B cell (primary cell): Measurements from ENCODE around the gene ZNF787.

Experiments
- EZH2 ChIP-seq: IDR thresholded peaks from 2 replicates; pipeline ENCODE4 v1.6.1; 2012; ENCODE audit warnings: borderline replicate concordance, low read depth, mild to moderate bottlenecking, moderate library complexity, low read length; ENCODE audit not compliant: insufficient read depth, poor library complexity, severe bottlenecking
- TF ChIP-seq, protein P1 (sequence below): fragments of 200-600 bp; IDR thresholded peaks from one replicate; pipeline ENCODE4 v1.8.0; 2022; ENCODE audit warnings: antibody characterized with exemption, mild to moderate bottlenecking

- TF ChIP-seq EZH2, result no peak
- TF ChIP-seq, protein P1, sequence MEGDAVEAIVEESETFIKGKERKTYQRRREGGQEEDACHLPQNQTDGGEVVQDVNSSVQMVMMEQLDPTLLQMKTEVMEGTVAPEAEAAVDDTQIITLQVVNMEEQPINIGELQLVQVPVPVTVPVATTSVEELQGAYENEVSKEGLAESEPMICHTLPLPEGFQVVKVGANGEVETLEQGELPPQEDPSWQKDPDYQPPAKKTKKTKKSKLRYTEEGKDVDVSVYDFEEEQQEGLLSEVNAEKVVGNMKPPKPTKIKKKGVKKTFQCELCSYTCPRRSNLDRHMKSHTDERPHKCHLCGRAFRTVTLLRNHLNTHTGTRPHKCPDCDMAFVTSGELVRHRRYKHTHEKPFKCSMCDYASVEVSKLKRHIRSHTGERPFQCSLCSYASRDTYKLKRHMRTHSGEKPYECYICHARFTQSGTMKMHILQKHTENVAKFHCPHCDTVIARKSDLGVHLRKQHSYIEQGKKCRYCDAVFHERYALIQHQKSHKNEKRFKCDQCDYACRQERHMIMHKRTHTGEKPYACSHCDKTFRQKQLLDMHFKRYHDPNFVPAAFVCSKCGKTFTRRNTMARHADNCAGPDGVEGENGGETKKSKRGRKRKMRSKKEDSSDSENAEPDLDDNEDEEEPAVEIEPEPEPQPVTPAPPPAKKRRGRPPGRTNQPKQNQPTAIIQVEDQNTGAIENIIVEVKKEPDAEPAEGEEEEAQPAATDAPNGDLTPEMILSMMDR, result no peak
Measured at GRCh38 chr19:56146904-56147303, 25.8 kb upstream of the ZNF787 start.
